Dendritic cell treated with granulocyte-macrophage colony-stimulating factor and Interleukin-4, amounts not matched to agents 40 ng/mL and 50 ng/mL, for 4 days (primary cell): Measurements from ENCODE around the gene SPRED2.
A peak's percentile ranks its signal among the peaks of the same experiment; 100 is the strongest.

ENCODE experiments used
- H3K27ac Mint-ChIP-seq: one replicate; pipeline ENCODE4 v1.8.0; 2022; ENCODE audit warnings: mild to moderate bottlenecking, mixed read lengths
- H3K27me3 Mint-ChIP-seq: one replicate; pipeline ENCODE4 v1.8.0; 2022; ENCODE audit warnings: mild to moderate bottlenecking, mixed read lengths
- H3K36me3 Mint-ChIP-seq: one replicate; pipeline ENCODE4 v1.8.0; 2022; ENCODE audit warnings: low read depth, mixed read lengths
- H3K4me1 Mint-ChIP-seq: one replicate; pipeline ENCODE4 v1.8.0; 2022; ENCODE audit warnings: low read depth, mixed read lengths
- H3K4me3 Mint-ChIP-seq: one replicate; pipeline ENCODE4 v1.8.0; 2022; ENCODE audit warnings: mild to moderate bottlenecking, moderate library complexity, mixed read lengths
- H3K9me3 Mint-ChIP-seq: one replicate; pipeline ENCODE4 v1.8.0; 2022; ENCODE audit warnings: mixed read lengths
- intact Hi-C: fragments of 100-400 bp; cut with micrococcal nuclease; formaldehyde crosslinking; loops from one replicate; pipeline ENCODE4 v1.15.0; 2022

SPRED2 gene

DNA sequence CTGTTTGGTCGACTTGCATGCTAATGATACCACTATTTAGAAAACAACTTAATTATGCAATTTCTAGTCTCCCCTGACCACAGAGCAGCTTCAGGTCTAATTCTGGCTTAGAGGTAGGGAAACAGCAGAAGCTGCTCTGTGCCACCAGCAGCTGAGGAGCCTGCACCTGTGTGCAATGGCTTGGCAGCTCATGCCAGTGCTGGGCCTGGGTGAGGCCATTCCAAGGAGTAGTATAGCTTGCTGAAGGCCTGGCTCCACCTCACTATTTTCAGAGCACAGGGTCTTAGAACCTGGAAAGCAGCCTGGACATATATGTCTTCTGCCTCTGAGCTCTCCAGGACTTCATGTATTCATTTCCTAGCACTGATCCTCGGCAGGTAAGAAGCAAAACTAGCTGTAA lies 62.8 kb downstream of the SPRED2 start:
- Mint-ChIP-seq H3K9me3 (no peaks in the 10 kb centered on the region), H3K27ac (no peak overlapping the region), H3K36me3 (no peaks in the 10 kb centered on the region), H3K4me3 (no peak overlapping the region), H3K27me3 (no peaks in the 10 kb centered on the region), H3K4me1 (peaks cover 42% of the 10 kb centered on the region)
- intact Hi-C loops = no loop called here

DNA sequence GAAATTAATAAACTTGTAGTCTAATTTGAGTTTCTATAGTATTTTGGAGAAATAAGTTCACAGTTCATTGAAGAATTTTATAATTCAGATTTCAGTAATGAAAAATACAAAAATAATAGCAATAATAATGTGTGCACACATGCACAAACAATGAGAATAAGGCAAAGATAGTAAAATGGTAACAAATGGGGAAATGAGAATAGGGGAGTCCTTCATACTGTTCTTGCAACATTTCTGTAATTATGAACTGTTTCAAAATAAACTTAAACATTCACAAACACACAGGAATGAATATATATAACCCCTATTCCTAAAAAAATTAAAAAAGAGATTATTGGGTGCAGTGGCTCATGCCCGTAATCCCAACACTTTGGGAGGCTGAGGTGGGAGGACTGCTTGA lies 63.9 kb downstream of the SPRED2 start:
- Mint-ChIP-seq H3K27me3 (no peaks in the 10 kb centered on the region), H3K36me3 (no peaks in the 10 kb centered on the region), H3K27ac (no peak overlapping the region), H3K9me3 (no peaks in the 10 kb centered on the region), H3K4me3 (no peak overlapping the region), H3K4me1 (peaks cover 42% of the 10 kb centered on the region)
- intact Hi-C loops = no loop called here

DNA sequence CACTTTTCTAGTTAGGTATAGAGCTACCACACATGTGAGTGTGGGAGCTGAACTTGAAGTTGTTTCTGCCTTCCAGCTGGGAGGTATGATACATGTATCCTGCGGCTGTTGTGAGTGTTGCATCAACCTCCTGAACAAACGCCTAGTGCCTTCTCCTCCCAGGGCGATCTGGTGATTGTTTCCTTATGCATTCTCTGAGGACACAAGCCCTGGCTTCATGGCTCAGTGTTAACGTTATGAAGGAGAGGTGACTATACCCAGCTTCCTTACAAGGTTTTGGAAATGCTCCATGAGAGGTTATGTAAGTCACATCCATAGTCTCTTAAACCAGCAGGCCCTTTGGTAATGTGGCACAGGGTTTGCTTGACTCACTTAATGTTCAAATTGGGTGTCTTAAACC lies 64.9 kb downstream of the SPRED2 start:
- Mint-ChIP-seq H3K27ac (no peak overlapping the region), H3K9me3 (no peaks in the 10 kb centered on the region), H3K36me3 (no peaks in the 10 kb centered on the region), H3K27me3 (no peaks in the 10 kb centered on the region), H3K4me3 (no peak overlapping the region), H3K4me1 (peaks cover 42% of the 10 kb centered on the region)
- intact Hi-C loops = no loop called here

DNA sequence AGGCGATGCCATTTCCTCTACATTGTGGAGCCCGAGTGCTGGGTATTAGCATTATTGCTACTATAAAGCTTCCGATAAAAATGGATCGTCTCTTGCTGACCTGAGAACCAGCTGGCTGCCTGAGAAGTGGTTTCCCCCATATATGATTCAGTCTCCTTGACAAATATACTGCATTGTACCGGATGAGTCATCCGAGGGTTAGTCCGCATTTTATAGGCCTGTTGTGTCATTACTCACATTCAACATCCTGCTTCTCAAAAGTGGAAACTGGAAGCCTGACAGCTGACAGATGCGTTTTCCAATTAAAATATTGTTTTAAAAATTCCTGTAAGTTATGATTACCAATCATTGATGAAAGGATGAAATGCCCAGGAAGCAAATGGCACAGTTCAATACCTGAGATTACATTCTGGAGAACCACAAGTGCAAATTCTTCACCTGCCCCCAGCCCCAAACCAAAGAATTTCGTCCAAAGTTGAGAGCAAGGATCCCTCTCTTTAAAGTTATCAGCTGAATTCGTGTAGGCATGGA lies 65.7 kb downstream of the SPRED2 start:
- Mint-ChIP-seq H3K36me3 (no peaks in the 10 kb centered on the region), H3K27me3 (no peaks in the 10 kb centered on the region), H3K9me3 (no peaks in the 10 kb centered on the region), H3K4me3 (peak overlapping the region; percentile 30), H3K27ac (peak overlapping the region; percentile 55), H3K4me1 (peaks cover 45% of the 10 kb centered on the region)
- intact Hi-C loops = no loop called here

DNA sequence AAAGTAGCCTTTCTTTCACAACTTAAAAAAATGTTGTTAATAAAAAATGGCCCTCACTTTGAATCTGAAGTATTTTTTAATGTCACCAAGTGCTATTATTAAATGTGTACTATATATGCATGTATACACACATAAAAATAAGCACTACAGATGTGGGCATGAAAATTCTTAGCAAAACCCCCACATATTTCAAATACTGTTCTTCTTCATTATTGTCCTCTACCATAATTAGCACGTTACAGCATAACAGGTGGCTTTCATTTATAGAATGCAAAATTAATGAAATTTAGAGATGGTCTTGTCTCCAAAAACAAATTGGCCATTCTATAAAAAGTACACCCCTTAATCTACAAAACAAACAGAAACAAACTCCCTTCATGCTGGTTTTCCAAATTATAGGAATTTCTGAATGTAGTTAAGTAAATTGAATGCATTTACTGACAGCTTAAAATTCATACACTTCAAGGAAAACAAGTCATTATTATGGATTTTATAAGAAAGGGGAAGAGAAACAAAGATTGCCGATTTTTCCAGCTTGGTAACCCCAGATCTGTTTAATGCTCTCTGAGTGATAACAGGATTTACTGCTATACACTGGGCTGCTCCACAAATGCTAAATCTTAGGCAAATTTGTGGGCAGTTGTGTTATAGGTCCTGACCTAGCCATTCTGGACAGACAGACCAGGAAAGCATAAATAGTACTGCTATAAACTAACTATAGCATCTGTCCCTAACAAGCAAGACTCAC lies 67.2 kb downstream of the SPRED2 start:
- Mint-ChIP-seq H3K27ac (no peak overlapping the region), H3K36me3 (no peaks in the 10 kb centered on the region), H3K9me3 (no peaks in the 10 kb centered on the region), H3K4me3 (no peak overlapping the region), H3K27me3 (no peaks in the 10 kb centered on the region), H3K4me1 (peaks cover 49% of the 10 kb centered on the region)
- intact Hi-C loops = no loop called here

DNA sequence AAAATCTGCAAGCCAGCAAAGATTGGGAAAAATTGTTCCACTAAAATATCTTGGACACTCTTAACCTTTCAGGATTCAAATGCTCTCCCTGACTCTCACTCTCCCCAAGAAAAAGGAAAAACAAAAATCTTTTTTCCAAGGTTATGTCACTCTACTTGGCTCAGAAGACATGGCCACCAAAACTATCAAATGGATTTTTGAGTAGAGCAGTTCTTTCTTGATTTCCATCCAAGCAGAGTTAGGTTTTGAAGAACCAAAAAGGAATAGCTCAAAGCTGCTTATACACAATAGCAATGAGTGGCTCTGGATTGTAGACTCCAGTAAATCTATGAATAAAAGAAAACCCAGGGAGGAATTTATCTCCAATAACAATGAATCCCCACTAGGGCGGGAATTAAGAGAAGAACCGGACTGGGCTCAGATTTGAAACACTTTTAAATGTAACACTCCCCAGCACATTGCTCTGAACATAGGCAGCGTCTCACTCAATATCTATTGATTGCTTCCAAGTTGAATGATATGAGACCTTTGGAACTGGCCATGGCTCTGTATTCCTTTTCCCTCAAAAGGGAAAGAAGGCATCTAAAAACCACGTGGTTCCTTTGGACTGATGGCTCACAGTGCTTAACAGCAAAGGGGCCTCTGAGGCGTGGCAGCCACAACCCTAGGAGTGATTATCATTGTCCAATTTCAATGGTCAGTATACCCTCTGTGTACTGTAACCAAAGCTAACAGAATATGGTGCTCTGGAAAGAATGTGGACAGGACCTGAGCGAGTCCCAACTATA lies 68.3 kb downstream of the SPRED2 start:
- H3K4me3 Mint-ChIP-seq = no peak overlapping the region

DNA sequence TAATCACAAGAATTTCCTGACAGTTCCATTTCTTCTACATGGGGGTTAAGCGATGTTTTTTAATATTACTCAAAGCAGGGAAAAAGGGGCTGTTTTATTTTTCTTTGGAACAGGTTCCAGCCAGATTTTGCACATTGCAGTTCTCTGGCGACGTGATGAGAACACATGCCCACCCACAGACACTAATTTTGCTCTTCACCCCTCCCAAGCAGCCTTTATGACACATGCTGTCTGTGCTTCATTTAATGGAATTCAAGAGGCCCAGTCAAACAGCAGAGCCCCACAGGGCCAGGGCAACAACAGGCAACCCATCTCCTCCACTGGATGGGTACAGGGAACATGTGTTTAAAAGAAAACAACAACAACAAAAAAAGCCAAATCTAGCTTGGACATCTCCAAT lies 70.8 kb downstream of the SPRED2 start:
- Mint-ChIP-seq H3K4me3 (no peak overlapping the region), H3K9me3 (no peaks in the 10 kb centered on the region), H3K27ac (no peak overlapping the region), H3K27me3 (no peaks in the 10 kb centered on the region), H3K4me1 (peaks cover 37% of the 10 kb centered on the region), H3K36me3 (no peaks in the 10 kb centered on the region)
- intact Hi-C loops = no loop called here

More for the DNA sequence above, 68.3 kb downstream of the SPRED2 start:
- H3K36me3 Mint-ChIP-seq = no peaks in the 10 kb centered on the region
- H3K4me1 Mint-ChIP-seq = peaks cover 44% of the 10 kb centered on the region
- no peaks in the 10 kb centered on the region for H3K27me3 Mint-ChIP-seq
- no peak overlapping the region for H3K27ac Mint-ChIP-seq
- no peaks in the 10 kb centered on the region for H3K9me3 Mint-ChIP-seq
- intact Hi-C loops = no loop called here

DNA sequence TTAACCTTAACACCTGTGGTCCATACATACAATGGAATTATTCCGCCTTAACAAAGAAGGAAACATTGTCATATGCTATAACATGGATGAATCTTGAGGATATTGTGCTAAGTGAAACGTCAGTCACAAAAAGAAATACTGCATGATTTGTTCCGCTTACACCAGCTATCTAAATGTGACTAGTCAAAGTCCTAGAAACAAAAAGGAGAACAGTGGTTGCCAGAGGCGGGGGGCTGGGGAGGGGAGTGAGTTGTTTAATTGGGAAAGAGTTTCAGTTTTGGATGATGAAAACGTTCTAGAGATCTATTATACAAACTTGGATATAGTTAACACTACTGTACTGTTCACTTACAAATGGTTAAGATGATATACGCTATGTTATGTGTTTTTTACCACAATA lies 72.0 kb downstream of the SPRED2 start:
- Mint-ChIP-seq H3K27me3 (no peaks in the 10 kb centered on the region), H3K4me3 (no peak overlapping the region), H3K4me1 (peaks cover 32% of the 10 kb centered on the region), H3K36me3 (no peaks in the 10 kb centered on the region), H3K27ac (no peak overlapping the region), H3K9me3 (no peaks in the 10 kb centered on the region)
- intact Hi-C loops = no loop called here

DNA sequence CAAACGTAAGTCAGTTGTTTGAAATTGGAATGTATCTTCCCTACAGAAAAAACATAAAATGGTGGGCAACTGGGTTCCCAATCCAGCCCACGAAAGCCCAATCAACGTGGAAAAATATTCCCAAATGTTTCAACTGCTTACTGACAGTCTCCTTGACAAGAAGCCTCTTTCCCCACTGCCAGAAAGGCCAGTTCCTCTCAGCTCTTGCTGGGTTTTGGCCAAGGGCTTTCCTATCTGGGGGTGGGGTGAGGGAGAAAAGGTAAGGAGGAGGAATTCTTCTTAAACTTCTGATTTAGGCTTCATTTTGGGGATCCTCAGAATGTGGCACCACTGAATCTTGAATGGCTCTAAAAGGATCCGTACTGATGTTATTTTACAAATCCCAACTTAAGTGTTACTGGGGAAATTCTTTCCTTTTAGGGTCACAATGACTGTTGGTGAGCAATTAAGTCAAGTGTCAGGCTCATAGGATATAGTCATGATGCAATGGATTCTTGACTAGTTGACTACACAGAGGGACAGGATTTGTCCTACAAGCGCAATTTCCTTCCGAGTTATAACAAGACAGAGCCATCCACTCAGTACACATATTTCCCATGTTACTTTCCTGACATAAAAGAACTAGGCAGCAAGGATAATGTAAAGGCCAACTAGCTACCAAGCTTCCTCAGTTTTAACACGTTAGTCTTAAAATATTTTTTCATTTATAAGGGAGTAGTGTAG lies 73.6 kb downstream of the SPRED2 start:
- Mint-ChIP-seq H3K4me3 (no peak overlapping the region), H3K9me3 (no peaks in the 10 kb centered on the region), H3K4me1 (peaks cover 30% of the 10 kb centered on the region), H3K27me3 (no peaks in the 10 kb centered on the region), H3K27ac (no peak overlapping the region), H3K36me3 (no peaks in the 10 kb centered on the region)
- intact Hi-C loops = no loop called here

DNA sequence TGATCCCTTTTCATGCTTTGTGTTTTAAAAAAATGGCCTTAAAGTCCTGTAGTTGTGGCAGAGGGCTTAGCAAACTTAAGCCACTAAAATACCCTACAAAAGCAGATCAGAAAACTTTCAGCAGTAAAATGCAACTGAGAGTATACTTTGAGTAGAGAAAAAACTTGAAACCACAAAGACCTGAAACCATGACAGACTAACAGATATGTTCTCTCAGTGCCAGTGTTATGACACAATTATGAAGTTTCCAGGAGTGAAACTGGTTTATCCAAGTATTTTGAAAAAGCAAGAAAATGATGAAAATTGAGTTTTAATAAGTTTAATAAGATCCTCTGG lies 74.5 kb downstream of the SPRED2 start:
- Mint-ChIP-seq H3K27me3 (no peaks in the 10 kb centered on the region), H3K36me3 (no peaks in the 10 kb centered on the region), H3K9me3 (no peaks in the 10 kb centered on the region), H3K4me1 (peaks cover 33% of the 10 kb centered on the region), H3K4me3 (no peak overlapping the region), H3K27ac (no peak overlapping the region)
- intact Hi-C loops = no loop called here

DNA sequence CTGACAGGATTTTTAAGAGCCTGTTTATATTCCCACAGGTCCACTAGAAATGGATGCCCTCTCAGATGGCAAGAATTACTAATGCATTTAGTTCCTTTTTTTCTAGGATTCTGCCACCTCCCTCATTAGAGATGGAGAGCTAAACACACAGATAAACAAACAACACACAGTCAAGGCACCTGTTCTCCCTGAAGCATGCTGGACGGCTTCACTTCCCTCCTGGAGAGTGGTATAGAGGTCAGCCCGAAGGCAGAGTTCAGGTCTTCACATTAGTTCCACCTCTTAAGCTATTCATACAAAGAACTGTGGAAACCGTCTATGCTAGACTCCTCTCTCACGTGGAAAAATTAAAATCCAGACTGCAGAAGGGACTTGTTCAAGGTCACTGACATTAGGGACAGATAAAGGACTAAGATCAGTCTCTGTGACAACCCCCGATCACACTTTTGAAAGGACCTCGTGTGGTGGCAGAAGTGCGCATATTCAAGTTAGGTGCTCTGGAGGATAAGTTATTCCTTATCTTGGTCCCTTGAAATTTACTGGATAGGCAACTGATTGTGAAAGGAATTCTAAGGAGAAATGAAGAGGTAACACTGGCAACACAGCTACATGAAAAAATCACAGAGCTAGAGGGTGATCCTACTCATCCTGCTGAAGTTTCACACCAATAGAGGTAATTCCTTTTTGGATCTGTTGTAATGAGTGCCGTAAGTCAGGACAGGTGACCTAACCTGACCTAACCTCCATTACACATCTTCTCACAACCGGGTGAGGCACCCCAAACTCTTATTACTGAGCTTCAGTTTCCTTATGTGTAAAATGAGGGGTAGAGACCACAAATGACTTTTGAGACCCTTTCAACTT lies 75.1 kb downstream of the SPRED2 start:
- peaks cover 33% of the 10 kb centered on the region for H3K4me1 Mint-ChIP-seq
- H3K27ac Mint-ChIP-seq = no peak overlapping the region

DNA sequence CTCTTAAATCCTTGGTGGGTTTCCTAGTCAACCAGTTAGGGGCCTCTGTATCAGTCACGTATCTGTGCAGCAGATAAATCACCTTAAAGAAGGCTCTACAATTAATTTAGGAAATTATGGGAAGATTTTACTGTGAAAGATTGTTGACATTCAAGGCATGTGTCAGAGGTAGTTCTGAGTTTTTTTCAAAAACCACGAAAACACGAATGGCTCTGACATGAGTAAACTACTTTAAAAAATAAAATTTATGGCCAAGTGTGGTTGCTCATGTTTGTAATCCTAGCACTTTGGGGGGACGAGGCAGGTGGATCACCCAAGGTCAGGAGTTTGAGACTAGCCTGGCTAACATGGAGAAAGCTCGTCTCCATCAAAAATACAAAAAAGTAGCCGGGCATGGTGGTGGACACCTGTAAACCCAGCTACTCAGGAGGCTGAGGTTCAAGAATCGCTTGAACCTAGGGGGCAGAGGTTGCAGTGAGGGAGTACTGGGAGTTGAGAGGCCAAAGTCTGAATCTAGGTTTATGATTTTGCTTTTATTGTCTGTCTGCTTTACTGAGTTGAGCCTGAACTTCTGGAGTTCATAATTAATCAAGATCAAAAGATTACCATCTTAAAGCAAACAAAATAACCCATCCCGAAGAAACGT lies 77.1 kb downstream of the SPRED2 start:
- Mint-ChIP-seq H3K36me3 (no peaks in the 10 kb centered on the region), H3K4me3 (no peak overlapping the region), H3K4me1 (peaks cover 27% of the 10 kb centered on the region), H3K27ac (no peak overlapping the region), H3K27me3 (no peaks in the 10 kb centered on the region), H3K9me3 (no peaks in the 10 kb centered on the region)
- intact Hi-C loops = no loop called here

More for the DNA sequence above, 75.1 kb downstream of the SPRED2 start:
- Mint-ChIP-seq H3K27me3 (no peaks in the 10 kb centered on the region), H3K36me3 (no peaks in the 10 kb centered on the region), H3K4me3 (no peak overlapping the region), H3K9me3 (no peaks in the 10 kb centered on the region)
- intact Hi-C loops = no loop called here

DNA sequence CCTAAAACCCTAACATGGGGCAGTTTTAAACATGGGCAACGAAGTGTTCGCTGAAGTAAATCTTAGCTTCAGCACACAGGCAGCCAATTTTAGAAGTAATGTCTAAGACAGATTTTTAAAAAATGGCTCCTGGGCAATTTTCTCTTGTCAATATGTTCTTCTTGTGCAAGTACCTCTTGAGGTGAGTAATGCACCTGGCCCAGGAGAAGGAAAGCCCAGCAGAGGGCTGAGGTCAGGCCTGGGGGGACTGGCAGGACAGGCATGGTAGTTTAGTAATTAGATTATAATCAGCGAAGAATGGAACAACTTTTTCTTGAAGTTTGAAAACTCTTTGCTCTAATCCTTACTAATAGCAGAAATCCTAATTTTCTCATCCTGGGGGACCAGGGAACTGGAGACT lies 77.6 kb downstream of the SPRED2 start:
- Mint-ChIP-seq H3K9me3 (no peaks in the 10 kb centered on the region), H3K27me3 (no peaks in the 10 kb centered on the region), H3K4me3 (no peak overlapping the region), H3K4me1 (peaks cover 25% of the 10 kb centered on the region), H3K36me3 (no peaks in the 10 kb centered on the region), H3K27ac (no peak overlapping the region)
- intact Hi-C loops = no loop called here
